Choroid plexus epithelial cell (primary cell): ENCODE measurements around the gene ARHGAP19.

Experiments
- DNase-seq: peaks from one replicate; pipeline ENCODE4 v3.0.0-alpha.2; 2010; ENCODE audit warnings: low read depth
- H3K4me3 ChIP-seq: 2 replicates; pipeline ENCODE4 v1.5.1; 2011; ENCODE audit warnings: low read depth, mild to moderate bottlenecking, control low read depth, low read length, moderate library complexity
- TF ChIP-seq, protein P1 (sequence below): conservative IDR thresholded peaks from 2 replicates; pipeline ENCODE4 v1.5.1; 2011; ENCODE audit warnings: low read depth, mild to moderate bottlenecking, control low read depth, inconsistent platforms, low read length, moderate library complexity

The ARHGAP19 gene

DNA sequence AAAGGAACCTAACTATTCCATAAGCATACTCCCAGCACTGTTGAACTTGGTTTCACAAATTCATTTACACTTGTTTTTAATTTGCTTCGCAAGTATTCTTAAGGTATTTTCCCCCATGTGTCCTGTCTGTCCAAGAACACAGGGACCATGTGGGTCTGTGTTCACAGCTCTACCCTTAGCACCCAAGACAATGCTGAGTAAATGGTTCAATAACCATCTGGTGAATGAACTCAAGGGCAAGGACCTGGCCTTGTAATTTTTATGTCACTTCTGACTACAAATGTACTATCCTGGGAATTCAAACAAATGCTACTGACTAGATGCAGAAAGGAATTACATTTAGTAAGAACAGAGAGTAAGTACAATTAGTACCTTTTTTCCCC, 63.7 kb downstream of the ARHGAP19 start:
- TF ChIP-seq, protein P1, sequence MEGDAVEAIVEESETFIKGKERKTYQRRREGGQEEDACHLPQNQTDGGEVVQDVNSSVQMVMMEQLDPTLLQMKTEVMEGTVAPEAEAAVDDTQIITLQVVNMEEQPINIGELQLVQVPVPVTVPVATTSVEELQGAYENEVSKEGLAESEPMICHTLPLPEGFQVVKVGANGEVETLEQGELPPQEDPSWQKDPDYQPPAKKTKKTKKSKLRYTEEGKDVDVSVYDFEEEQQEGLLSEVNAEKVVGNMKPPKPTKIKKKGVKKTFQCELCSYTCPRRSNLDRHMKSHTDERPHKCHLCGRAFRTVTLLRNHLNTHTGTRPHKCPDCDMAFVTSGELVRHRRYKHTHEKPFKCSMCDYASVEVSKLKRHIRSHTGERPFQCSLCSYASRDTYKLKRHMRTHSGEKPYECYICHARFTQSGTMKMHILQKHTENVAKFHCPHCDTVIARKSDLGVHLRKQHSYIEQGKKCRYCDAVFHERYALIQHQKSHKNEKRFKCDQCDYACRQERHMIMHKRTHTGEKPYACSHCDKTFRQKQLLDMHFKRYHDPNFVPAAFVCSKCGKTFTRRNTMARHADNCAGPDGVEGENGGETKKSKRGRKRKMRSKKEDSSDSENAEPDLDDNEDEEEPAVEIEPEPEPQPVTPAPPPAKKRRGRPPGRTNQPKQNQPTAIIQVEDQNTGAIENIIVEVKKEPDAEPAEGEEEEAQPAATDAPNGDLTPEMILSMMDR, result no peak
- DNase-seq, result no peak
- no peak overlapping the region for H3K4me3 ChIP-seq

DNA sequence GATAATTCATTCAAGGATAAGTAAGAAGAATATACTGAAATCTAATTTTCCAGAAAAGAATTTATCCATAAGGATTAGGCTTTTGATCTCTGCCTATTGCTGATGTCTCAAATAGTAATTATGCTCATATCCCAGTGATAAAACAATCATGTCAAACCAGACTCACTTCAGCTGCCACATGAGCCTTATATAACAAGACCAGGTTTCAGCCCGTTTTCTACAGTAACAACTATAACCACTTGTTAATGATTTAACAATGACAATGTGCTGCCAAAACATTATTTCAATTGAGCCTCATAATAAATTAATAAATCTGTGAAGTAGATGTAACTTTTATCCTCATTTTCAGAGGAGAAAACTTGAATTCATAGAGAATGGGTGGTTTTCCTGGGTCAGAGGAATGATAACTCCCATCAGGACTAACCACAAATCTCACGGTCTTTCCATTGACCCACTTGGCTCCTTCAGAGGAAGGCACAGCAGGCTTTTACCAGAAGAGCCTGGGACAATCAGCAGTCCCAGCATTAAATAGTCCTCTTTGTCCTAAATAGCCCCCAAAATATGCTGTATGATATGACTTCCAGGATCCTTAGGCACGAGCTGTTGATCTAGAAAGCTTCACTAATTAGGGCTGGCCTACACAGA, 64.2 kb downstream of the ARHGAP19 start:
- DNase-seq, result no peak
- TF ChIP-seq, protein P1, result no peak
- H3K4me3 ChIP-seq, result no peak overlapping the region

DNA sequence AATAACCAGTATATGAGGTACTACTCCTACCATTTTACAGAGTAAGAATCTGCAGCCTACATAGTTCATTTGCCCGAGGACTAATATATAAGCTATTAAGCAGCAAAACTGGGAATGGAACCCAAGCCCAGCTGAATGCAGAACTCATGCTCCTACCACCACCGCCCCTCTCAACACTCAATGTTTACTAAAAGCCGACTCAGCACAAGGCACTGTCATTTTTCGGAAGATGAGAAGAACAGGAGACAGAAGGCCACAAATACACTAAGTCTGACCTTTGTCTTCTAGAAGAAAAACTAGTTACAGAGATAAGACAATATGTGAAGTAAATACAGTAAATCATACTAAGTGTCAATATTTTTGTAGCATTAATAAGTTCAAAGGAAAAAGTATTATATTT, 66.0 kb downstream of the ARHGAP19 start:
- DNase-seq, result no peak
- TF ChIP-seq, protein P1, result no peak
- no peak overlapping the region for H3K4me3 ChIP-seq

DNA sequence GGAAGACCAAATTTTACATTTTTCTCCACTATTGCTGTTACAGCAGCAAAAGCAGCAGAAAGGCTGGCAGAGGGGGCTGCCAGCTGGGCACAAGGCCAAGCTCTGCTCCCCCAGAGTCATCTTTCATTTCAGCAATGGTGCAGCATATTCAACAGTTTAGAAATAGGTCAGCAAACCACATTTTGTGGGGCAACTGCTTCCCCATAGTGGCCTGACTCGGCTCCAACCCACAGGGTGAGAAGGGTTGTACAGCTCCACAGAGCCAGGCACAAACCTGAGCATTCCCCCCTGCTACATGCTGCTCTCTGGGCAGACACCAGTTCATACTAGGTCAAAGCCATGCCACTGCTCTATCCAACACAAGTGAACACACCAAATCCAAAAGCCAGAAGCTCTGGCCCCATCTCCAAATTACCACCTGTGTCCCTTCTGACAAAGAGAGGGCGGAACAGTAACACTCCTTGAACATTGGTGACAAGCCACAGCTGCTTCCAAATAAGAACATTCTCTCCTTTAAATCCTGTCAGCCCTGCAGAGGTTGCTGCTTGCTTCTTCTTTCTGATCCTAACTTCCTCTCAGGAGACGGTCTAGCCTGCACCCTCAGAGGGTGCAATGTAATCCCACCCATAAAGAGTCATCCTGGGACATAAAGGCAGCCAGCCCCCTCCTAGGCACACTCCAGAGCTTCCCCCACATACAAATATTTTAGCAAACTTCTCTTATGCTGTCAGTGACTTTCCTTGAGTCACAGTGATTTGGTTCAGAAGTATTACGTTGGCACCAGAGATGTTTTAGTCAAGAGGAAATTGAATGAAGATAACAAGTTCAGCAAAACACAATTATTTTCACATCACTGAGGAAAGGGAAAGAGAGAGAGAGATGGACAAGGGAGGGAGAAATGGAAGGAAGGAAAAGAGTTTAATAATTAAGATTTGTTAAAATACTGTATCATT, 67.7 kb downstream of the ARHGAP19 start:
- H3K4me3 ChIP-seq, result no peak overlapping the region
- TF ChIP-seq, protein P1, result no peak
- DNase-seq, result no peak

DNA sequence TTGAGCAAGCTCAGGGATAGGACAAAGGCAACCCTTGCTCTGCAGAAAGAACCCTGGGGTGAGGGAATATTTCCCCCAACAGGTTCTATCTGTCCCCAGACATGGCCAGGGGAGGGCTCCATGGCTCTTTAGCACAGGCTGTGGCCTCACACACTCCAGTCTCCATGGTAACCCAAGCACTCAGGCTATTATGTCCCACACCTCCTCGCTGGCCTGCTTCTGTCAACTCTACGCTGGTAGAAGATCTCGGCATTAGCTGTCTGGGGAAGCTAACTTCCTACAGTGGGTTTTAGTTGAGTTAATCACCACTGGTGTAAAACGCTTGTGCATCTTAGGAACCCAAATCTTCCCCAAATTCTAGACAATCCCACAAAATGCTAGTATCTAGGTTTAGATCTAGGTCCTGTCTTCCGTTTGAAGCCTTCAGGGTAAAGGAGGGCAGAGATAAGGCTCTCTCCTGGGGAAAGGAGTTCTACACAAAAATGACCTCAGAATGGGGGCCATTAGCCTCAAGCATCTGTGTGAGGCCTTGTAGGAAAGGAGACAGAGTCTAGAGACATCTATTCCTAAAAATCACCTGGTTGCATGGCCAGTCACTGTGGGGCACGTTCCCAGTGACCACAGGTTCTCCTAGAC, 70.0 kb downstream of the ARHGAP19 start:
- H3K4me3 ChIP-seq, result no peak overlapping the region
- TF ChIP-seq, protein P1, result no peak
- no peak for DNase-seq

DNA sequence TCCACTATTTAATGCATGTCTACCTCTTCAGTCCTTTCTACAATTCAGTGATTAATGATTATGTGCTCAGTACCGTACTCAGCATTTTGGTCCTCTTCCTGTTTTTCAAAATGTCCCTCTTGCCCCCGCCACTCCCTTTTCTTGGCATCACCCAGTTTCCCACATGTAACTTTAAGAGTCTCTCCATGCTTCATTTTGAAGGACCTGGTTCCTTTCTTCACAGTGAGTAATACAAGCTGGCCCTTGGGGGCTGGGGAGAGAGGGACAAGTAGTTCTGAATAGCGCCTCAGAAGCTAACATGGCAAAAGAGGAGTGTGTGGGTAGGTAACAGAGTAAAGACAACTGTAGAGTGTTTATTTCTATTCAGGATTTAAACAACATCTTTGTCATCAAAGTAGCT, 72.1 kb downstream of the ARHGAP19 start:
- no peak for DNase-seq
- no peak overlapping the region for H3K4me3 ChIP-seq
- TF ChIP-seq, protein P1, result no peak
